Choroid plexus epithelial cell (primary cell): ENCODE measurements around the gene ZNF423.

Experiments used
- DNase-seq: peaks from one replicate; pipeline ENCODE4 v3.0.0-alpha.2; 2010; ENCODE audit warnings: low read depth
- H3K4me3 ChIP-seq: 2 replicates; pipeline ENCODE4 v1.5.1; 2011; ENCODE audit warnings: low read depth, mild to moderate bottlenecking, control low read depth, low read length, moderate library complexity
- TF ChIP-seq, protein P1 (sequence below): conservative IDR thresholded peaks from 2 replicates; pipeline ENCODE4 v1.5.1; 2011; ENCODE audit warnings: low read depth, mild to moderate bottlenecking, control low read depth, inconsistent platforms, low read length, moderate library complexity

ZNF423 gene

DNA sequence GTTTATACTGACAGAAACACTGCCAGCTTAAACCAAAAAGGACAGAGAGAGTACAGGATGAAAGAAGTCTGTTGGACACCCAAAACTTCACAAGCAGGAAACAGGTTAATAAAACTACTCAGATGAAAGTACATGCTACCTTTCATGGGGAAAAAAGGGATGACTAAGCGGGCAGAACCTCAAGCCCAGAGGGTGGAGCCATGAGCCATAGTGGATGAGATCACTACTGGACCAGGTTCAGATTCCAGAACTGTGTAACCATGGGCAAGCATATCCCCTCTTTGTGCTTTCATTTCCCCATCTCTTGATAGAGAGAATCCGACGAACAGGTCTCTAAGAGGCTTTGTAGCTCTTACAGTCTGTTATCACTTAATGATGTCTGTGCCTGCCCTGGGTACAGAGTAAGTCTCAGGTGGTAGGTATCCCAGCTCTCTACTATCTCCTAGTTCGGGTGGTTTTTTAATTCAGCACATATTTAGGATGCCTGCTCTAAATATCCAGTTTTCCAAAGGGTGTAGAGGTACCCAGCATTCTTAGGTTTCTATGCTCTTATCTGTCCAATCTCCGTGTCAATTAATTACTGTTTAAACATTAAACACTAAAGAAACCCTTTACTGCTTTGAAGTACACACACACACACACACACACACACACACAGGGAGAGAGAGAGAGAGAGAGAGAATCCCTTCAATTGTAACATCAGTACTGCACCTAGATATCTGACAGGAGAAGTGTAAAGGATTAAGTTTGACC, 206.7 kb downstream of the ZNF423 start:
- no peak overlapping the region for H3K4me3 ChIP-seq
- TF ChIP-seq, protein P1, sequence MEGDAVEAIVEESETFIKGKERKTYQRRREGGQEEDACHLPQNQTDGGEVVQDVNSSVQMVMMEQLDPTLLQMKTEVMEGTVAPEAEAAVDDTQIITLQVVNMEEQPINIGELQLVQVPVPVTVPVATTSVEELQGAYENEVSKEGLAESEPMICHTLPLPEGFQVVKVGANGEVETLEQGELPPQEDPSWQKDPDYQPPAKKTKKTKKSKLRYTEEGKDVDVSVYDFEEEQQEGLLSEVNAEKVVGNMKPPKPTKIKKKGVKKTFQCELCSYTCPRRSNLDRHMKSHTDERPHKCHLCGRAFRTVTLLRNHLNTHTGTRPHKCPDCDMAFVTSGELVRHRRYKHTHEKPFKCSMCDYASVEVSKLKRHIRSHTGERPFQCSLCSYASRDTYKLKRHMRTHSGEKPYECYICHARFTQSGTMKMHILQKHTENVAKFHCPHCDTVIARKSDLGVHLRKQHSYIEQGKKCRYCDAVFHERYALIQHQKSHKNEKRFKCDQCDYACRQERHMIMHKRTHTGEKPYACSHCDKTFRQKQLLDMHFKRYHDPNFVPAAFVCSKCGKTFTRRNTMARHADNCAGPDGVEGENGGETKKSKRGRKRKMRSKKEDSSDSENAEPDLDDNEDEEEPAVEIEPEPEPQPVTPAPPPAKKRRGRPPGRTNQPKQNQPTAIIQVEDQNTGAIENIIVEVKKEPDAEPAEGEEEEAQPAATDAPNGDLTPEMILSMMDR: no peak
- peak; percentile 28 for DNase-seq

DNA sequence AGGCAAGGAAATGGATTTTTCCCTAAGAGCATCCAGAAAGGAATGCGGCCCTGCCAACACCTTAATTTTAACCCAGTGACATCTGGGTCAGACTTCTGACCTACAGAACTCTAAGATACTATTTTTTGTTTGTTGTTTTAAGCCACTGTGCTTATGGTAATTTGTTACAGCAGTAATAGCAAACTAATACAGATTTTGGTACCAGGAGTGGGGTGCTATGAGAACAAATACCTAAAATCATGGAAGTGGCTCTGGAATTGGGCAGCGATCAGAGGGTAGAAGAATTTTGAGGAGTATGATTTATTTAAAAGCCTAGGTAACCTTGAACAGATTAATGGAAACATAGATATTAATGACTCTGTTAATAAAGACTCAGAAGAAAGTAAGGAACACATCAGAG, 208.2 kb downstream of the ZNF423 start:
- no peak for DNase-seq
- H3K4me3 ChIP-seq: no peak overlapping the region
- TF ChIP-seq, protein P1: no peak

DNA sequence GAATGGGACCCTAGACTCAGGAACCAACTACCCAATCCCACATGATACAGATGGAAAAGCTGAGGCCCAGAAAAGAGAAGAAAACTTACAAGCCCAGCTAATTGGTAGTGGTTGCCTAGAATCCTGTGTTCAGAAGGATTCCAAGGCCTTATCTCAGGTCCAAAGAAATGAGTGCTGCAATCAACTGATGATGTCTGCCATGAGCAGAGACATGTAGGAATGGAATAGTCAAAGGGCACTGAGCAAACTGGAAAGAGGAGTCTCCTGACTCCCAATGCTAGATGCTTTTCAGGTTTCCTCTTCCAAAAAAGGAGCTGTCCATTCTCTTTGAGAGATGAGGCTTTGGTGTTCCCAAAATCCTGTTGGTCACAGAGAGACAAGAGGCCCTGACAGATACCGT, 210.6 kb downstream of the ZNF423 start:
- TF ChIP-seq, protein P1: no peak
- no peak for DNase-seq
- H3K4me3 ChIP-seq: no peak overlapping the region

DNA sequence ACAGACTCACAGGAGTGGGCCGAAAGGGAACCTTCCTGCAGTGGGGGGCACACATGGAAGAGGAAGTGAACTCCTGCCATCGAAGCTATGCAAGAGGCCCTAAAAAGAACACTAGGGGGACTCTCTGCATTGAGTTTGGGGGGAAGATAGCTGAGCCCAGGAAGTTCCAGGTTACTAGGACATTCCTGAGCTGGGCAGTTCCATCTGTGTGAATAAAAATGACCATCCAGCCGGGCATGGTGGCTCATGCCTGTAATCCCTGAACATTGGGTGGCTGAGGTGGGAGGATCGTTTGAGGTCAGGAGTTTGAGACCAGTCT, 211.8 kb downstream of the ZNF423 start:
- TF ChIP-seq, protein P1: peak; percentile 69
- DNase-seq: peak; percentile 51
- H3K4me3 ChIP-seq: no peak overlapping the region

DNA sequence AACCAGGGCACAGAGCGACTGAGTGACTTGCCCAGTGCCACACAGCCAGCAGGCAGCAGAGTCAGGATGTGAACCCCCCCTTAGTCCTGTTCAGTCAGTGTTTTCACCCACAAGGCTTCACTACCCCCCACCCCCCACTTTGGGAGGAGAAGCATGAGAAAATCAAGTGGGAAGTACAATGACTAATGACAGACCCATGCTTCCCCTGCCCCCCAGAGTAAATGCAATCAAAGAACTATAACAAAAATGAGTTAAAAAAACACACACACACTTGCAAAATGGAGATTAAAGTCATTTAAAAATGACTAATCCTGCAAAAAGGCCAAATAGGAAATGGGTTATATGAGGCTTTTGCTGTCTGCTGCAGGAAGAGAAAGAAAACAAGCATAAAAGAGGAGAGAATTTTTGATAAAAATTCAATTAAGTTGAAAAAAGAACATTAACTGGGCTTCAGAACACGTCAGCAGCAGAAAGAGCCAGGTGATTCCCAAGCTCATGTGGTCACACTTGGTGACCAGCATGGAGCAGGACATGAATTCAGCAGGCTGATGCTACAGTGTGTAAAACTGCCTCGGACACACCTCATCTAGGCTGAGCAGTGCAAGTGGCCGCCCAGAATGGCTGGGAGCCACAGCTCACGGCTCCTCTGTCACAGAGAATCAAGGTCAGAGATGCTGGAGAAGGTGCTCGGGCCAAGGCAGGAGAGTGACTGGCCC, 212.3 kb downstream of the ZNF423 start:
- H3K4me3 ChIP-seq: no peak overlapping the region

DNA sequence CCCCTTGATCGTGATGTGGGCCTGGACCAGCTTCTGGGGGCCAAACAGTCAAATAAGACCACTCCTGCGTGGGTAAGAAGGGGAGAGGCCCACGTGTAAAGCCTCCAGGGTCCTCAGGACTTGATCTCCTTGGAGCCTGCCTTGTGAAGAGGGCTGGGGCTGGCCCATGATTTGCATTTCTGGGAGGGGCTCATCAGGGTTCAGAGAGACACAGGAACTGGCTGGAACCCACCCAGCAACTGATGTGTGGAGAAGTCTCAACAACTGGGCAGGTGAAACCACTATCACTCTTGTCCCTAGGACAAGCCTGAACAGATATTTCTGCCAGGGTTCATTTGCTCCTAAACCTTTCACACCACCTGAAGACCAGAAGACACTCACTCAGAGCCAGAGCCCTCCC, 214.7 kb downstream of the ZNF423 start:
- TF ChIP-seq, protein P1: no peak
- no peak for DNase-seq

More for the DNA sequence above, 212.3 kb downstream of the ZNF423 start:
- TF ChIP-seq, protein P1: no peak
- peak; percentile 65 for DNase-seq

More for the DNA sequence above, 214.7 kb downstream of the ZNF423 start:
- no peak overlapping the region for H3K4me3 ChIP-seq
